ENCODE measurements around the gene INSL3. TPM values are rescaled to one million over a fixed set of nuclear protein-coding genes. Genes with fewer than 3 reads are reported as not detected.

Gene INSL3
- polyA plus RNA-seq, 1 donor (not counting 4 experiments of a cell fraction or from before 2014, with no cell fraction given): not detected

GRCh38 chr19:17841810-17842662 lies 20.7 kb upstream of the INSL3 start:
- dilution Hi-C loops (cut with MboI; ENCODE audit: extremely low pct_ligation_motif_present, low sequenced_read_pairs): no loop called here
- H3K79me2 ChIP-seq (ENCODE audit: control insufficient read depth, insufficient read depth, low read length): no peaks in the 10 kb centered on the region
- peak overlapping the region; percentile 26 for H3K27ac ChIP-seq (ENCODE audit: control insufficient read depth, insufficient read depth, low read length)
- peak; percentile 66 for DNase-seq (ENCODE audit: low read depth, low spot score)
- H3K36me3 ChIP-seq (ENCODE audit: control insufficient read depth in 2 of 2, extremely low read depth in 1 of 2, insufficient read depth in 2 of 2, low read length in 2 of 2): no peaks in the 10 kb centered on the region
- FAIRE-seq: no peak
- no peaks in the 10 kb centered on the region for H3K27me3 ChIP-seq (ENCODE audit: control insufficient read depth, extremely low read depth, insufficient read depth, low read length)
- H3K4me2 ChIP-seq (ENCODE audit: control insufficient read depth, extremely low read depth, insufficient read depth, low read depth, low read length): peak overlapping the region; percentile 85
- peaks cover 5% of the 10 kb centered on the region for H3K4me1 ChIP-seq (ENCODE audit: control insufficient read depth, extremely low read depth, insufficient read depth, low read length)
- peak overlapping the region; percentile 69 for H3K9ac ChIP-seq (ENCODE audit: control insufficient read depth, extremely low read depth, insufficient read depth, low read length)
- no peaks in the 10 kb centered on the region for H3K9me3 ChIP-seq (ENCODE audit: control insufficient read depth, low read depth, low read length)
- no peaks in the 10 kb centered on the region for H3K9me1 ChIP-seq (ENCODE audit: control insufficient read depth, extremely low read depth, insufficient read depth, low read length)
- H2AFZ ChIP-seq (ENCODE audit: control insufficient read depth, low read length): peak overlapping the region; percentile 87
- no peaks in the 10 kb centered on the region for H4K20me1 ChIP-seq (ENCODE audit: control insufficient read depth, extremely low read depth, insufficient read depth, low read length)
- TF ChIP-seq EZH2 (IDR thresholded peaks at IDR 0.05; ENCODE audit: low read length) (no peak), CTCF (optimal IDR thresholded peaks at IDR 0.05 in 1 of 3, IDR thresholded peaks at IDR 0.05 in 1 of 3, conservative IDR thresholded peaks at IDR 0.05 in 1 of 3; ENCODE audit: extremely low read depth in 1 of 3, insufficient read depth in 2 of 3, low read length in 3 of 3) (no peak)
- H3K4me3 ChIP-seq (ENCODE audit: control insufficient read depth in 2 of 3, extremely low read depth in 1 of 3, insufficient read depth in 2 of 3, low read depth in 1 of 3, low read length in 3 of 3): peak overlapping the region; percentile 36 to 63 (median 54)

- Histone ChIP-seq H3K27ac (ENCODE audit: control insufficient read depth, insufficient read depth, low read length) (no peak overlapping the region), H3K4me1 (ENCODE audit: control insufficient read depth, extremely low read depth, insufficient read depth, low read length) (peaks cover 5% of the 10 kb centered on the region), H3K9ac (ENCODE audit: control insufficient read depth, extremely low read depth, insufficient read depth, low read length) (no peak overlapping the region), H3K79me2 (ENCODE audit: control insufficient read depth, insufficient read depth, low read length) (no peaks in the 10 kb centered on the region), H2AFZ (ENCODE audit: control insufficient read depth, low read length) (no peak overlapping the region), H3K4me2 (ENCODE audit: control insufficient read depth, extremely low read depth, insufficient read depth, low read depth, low read length) (no peak overlapping the region), H3K4me3 (ENCODE audit: control insufficient read depth in 2 of 3, extremely low read depth in 1 of 3, insufficient read depth in 2 of 3, low read depth in 1 of 3, low read length in 3 of 3) (no peak overlapping the region), H3K9me3 (ENCODE audit: control insufficient read depth, low read depth, low read length) (no peaks in the 10 kb centered on the region), H3K9me1 (ENCODE audit: control insufficient read depth, extremely low read depth, insufficient read depth, low read length) (no peaks in the 10 kb centered on the region), H3K27me3 (ENCODE audit: control insufficient read depth, extremely low read depth, insufficient read depth, low read length) (no peaks in the 10 kb centered on the region), H3K36me3 (ENCODE audit: control insufficient read depth in 2 of 2, extremely low read depth in 1 of 2, insufficient read depth in 2 of 2, low read length in 2 of 2) (no peaks in the 10 kb centered on the region), H4K20me1 (ENCODE audit: control insufficient read depth, extremely low read depth, insufficient read depth, low read length) (no peaks in the 10 kb centered on the region)
- dilution Hi-C loops (cut with MboI; ENCODE audit: extremely low pct_ligation_motif_present, low sequenced_read_pairs): no loop called here
- FAIRE-seq: no peak
- no peak for DNase-seq (ENCODE audit: low read depth, low spot score)
- TF ChIP-seq CTCF (optimal IDR thresholded peaks at IDR 0.05 in 1 of 3, IDR thresholded peaks at IDR 0.05 in 1 of 3, conservative IDR thresholded peaks at IDR 0.05 in 1 of 3; ENCODE audit: extremely low read depth in 1 of 3, insufficient read depth in 2 of 3, low read length in 3 of 3) (no peak), EZH2 (IDR thresholded peaks at IDR 0.05; ENCODE audit: low read length) (no peak)
Observed at GRCh38 chr19:17841371-17841809, 20.1 kb upstream of the INSL3 start.
